CD4-positive, CD25-positive, alpha-beta regulatory T cell (primary cell): ENCODE measurements around the gene UBE2V1. TPM values are rescaled to one million over a fixed set of nuclear protein-coding genes. Genes with fewer than 3 reads are reported as not detected.
A peak's percentile ranks its signal among the peaks of the same experiment; 100 is the strongest.

ENCODE experiments used
- ATAC-seq, 2 donors: fragments of 150-1000 bp; cut with Tn5 transposase; one replicate each; pipeline ENCODE4 v1.10.0; 2021; ENCODE audit warnings: low read depth in 2 of 2, moderate number of reproducible peaks in 2 of 2, moderate library complexity in 1 of 2
- DNase-seq, 3 donors: peaks; one replicate each; pipeline versions ENCODE4 v3.0.0 to v3.0.0-alpha.2; 2012 to 2022; ENCODE audit warnings: mixed read lengths in 1 of 3
- H3K27ac ChIP-seq: one replicate; pipeline ENCODE4 v1.7.0; 2013; ENCODE audit warnings: mild to moderate bottlenecking, low read length; ENCODE audit not compliant: insufficient read depth, poor library complexity, severe bottlenecking
- H3K27me3 ChIP-seq: one replicate; pipeline ENCODE4 v1.7.0; 2013; ENCODE audit warnings: low read length; ENCODE audit not compliant: control insufficient read depth, insufficient read depth
- H3K36me3 ChIP-seq: one replicate; pipeline ENCODE4 v1.7.0; 2013; ENCODE audit warnings: mild to moderate bottlenecking, low read length, moderate library complexity; ENCODE audit not compliant: control insufficient read depth, insufficient read depth
- H3K4me1 ChIP-seq: 2 replicates; pipeline ENCODE4 v1.7.0; 2013; ENCODE audit warnings: mild to moderate bottlenecking, low read length; ENCODE audit not compliant: insufficient read depth, control insufficient read depth, poor library complexity, severe bottlenecking
- H3K4me3 ChIP-seq: one replicate; pipeline ENCODE4 v1.7.0; 2013; ENCODE audit warnings: low read depth, mild to moderate bottlenecking, low read length, moderate library complexity
- H3K9me3 ChIP-seq, 2 experiments: 1 replicate in 1 of 2; 2 replicates in 1 of 2; pipeline ENCODE4 v1.7.0; 2013; ENCODE audit warnings: low read length in 2 of 2, mild to moderate bottlenecking in 1 of 2, moderate library complexity in 1 of 2; ENCODE audit not compliant: control insufficient read depth in 2 of 2
- H3K27ac Mint-ChIP-seq, 3 donors: one replicate each; pipeline ENCODE4 v1.8.0; 2020 to 2022; ENCODE audit warnings: mild to moderate bottlenecking in 3 of 3, mixed read lengths in 3 of 3, moderate library complexity in 2 of 3
- H3K27me3 Mint-ChIP-seq: one replicate; pipeline ENCODE4 v1.8.0; 2022; ENCODE audit warnings: mild to moderate bottlenecking, mixed read lengths
- H3K36me3 Mint-ChIP-seq: one replicate; pipeline ENCODE4 v1.8.0; 2020; ENCODE audit warnings: mixed read lengths
- H3K4me1 Mint-ChIP-seq, 4 donors: one replicate each; pipeline ENCODE4 v1.8.0; 2020 to 2022; ENCODE audit warnings: mixed read lengths in 4 of 4, mild to moderate bottlenecking in 1 of 4
- H3K4me3 Mint-ChIP-seq, 4 donors: one replicate each; pipeline ENCODE4 v1.8.0; 2020 to 2022; ENCODE audit warnings: mild to moderate bottlenecking in 4 of 4, mixed read lengths in 4 of 4, moderate library complexity in 3 of 4
- H3K9me3 Mint-ChIP-seq, 7 donors: one replicate each; pipeline ENCODE4 v1.8.0; 2020 to 2022; ENCODE audit warnings: mixed read lengths in 7 of 7, mild to moderate bottlenecking in 3 of 7, moderate library complexity in 2 of 7
- polyA plus RNA-seq, 4 donors: library from polyadenylated mRNA; unstranded; fragments of 300-500 nt; fragmentation: Illumina TruSeq; gene quantifications; one replicate each; pipeline ENCODE4 v1.2.3, GENCODE V29; 2021
- total RNA-seq: library from RNA; stranded (reverse); gene quantifications from one replicate; pipeline ENCODE4 v1.2.3, GENCODE V29; 2022

The UBE2V1 gene
- total and polyA plus RNA-seq, 5 donors from 2014 or later: 115 to 130 (median 124) TPM

- peaks cover 0 to 8% (median 3%) of the 10 kb centered on the region in 4 donors for H3K4me1 Mint-ChIP-seq
- H3K9me3 Mint-ChIP-seq: no peaks in the 10 kb centered on the region
- DNase-seq: no peak
- peaks cover 45% of the 10 kb centered on the region for H3K36me3 Mint-ChIP-seq
- Histone ChIP-seq H3K4me1 (no peaks in the 10 kb centered on the region), H3K27me3 (no peaks in the 10 kb centered on the region), H3K27ac (no peak overlapping the region), H3K4me3 (no peak overlapping the region), H3K9me3 (no peaks in the 10 kb centered on the region), H3K36me3 (peaks cover 72% of the 10 kb centered on the region)
- ATAC-seq: no peak
- peak overlapping the region in 2 of 3 donors; percentile 75 to 78 for H3K27ac Mint-ChIP-seq
- H3K4me3 Mint-ChIP-seq: no peak overlapping the region
- no peaks in the 10 kb centered on the region for H3K27me3 Mint-ChIP-seq
Observed at GRCh38 chr20:50126662-50127061, 13.7 kb upstream of the UBE2V1 start.

- peaks cover 37% of the 10 kb centered on the region for H3K36me3 Mint-ChIP-seq
- ATAC-seq (no peak), DNase-seq (no peak)
- Histone ChIP-seq H3K36me3 (peaks cover 63% of the 10 kb centered on the region), H3K9me3 (no peaks in the 10 kb centered on the region), H3K27ac (no peak overlapping the region), H3K4me1 (no peaks in the 10 kb centered on the region), H3K4me3 (no peak overlapping the region), H3K27me3 (no peaks in the 10 kb centered on the region)
- H3K4me3 Mint-ChIP-seq: no peak overlapping the region
- H3K4me1 Mint-ChIP-seq: peaks cover 0 to 8% (median 3%) of the 10 kb centered on the region in 4 donors
- H3K9me3 Mint-ChIP-seq: no peaks in the 10 kb centered on the region
- no peaks in the 10 kb centered on the region for H3K27me3 Mint-ChIP-seq
- H3K27ac Mint-ChIP-seq: peak overlapping the region in 1 of 3 donors; percentile 60
Observed at GRCh38 chr20:50125279-50125678, 12.3 kb upstream of the UBE2V1 start.

GRCh38 chr20:50124496-50124895 lies 11.5 kb upstream of the UBE2V1 start:
- no peak overlapping the region for H3K4me3 Mint-ChIP-seq
- H3K9me3 Mint-ChIP-seq: no peaks in the 10 kb centered on the region
- Histone ChIP-seq H3K4me1 (no peaks in the 10 kb centered on the region), H3K4me3 (no peak overlapping the region), H3K27me3 (no peaks in the 10 kb centered on the region), H3K27ac (no peak overlapping the region), H3K36me3 (peaks cover 55% of the 10 kb centered on the region), H3K9me3 (no peaks in the 10 kb centered on the region)
- H3K36me3 Mint-ChIP-seq: peaks cover 34% of the 10 kb centered on the region
- H3K27me3 Mint-ChIP-seq: no peaks in the 10 kb centered on the region
- H3K4me1 Mint-ChIP-seq: peaks cover 0 to 8% (median 1%) of the 10 kb centered on the region in 4 donors
- H3K27ac Mint-ChIP-seq: peak overlapping the region in 1 of 3 donors; percentile 60
- ATAC-seq (no peak), DNase-seq (no peak)

GRCh38 chr20:50123418-50123817 lies 10.5 kb upstream of the UBE2V1 start:
- no peak for DNase-seq
- peaks cover 45% of the 10 kb centered on the region for H3K36me3 ChIP-seq
- Mint-ChIP-seq H3K27ac (peak overlapping the region in 2 of 3 donors; percentile 1 to 20), H3K9me3 (no peaks in the 10 kb centered on the region), H3K4me1 (peaks cover 0 to 8% (median 1%) of the 10 kb centered on the region in 4 donors), H3K27me3 (no peaks in the 10 kb centered on the region), H3K36me3 (peaks cover 29% of the 10 kb centered on the region), H3K4me3 (no peak overlapping the region)
- H3K4me1 ChIP-seq: no peaks in the 10 kb centered on the region
- no peak overlapping the region for H3K4me3 ChIP-seq
- H3K9me3 ChIP-seq: no peaks in the 10 kb centered on the region
- ATAC-seq: no peak
- H3K27me3 ChIP-seq: no peaks in the 10 kb centered on the region
- H3K27ac ChIP-seq: no peak overlapping the region

GRCh38 chr20:50122763-50123162 lies 9.8 kb upstream of the UBE2V1 start:
- peak overlapping the region in 1 of 4 donors; percentile 38 for H3K4me3 Mint-ChIP-seq
- no peaks in the 10 kb centered on the region for H3K27me3 Mint-ChIP-seq
- ATAC-seq (no peak), DNase-seq (no peak)
- Histone ChIP-seq H3K36me3 (peaks cover 38% of the 10 kb centered on the region), H3K9me3 (no peaks in the 10 kb centered on the region), H3K4me1 (no peaks in the 10 kb centered on the region), H3K27ac (no peak overlapping the region), H3K27me3 (no peaks in the 10 kb centered on the region), H3K4me3 (no peak overlapping the region)
- H3K27ac Mint-ChIP-seq: peak overlapping the region in 1 of 3 donors; percentile 20
- no peaks in the 10 kb centered on the region for H3K9me3 Mint-ChIP-seq
- H3K4me1 Mint-ChIP-seq: peaks cover 0 to 8% (median 1%) of the 10 kb centered on the region in 4 donors
- H3K36me3 Mint-ChIP-seq: peaks cover 24% of the 10 kb centered on the region

- no peak for DNase-seq
- no peak overlapping the region for H3K27ac ChIP-seq
- H3K36me3 ChIP-seq: peaks cover 31% of the 10 kb centered on the region
- H3K27me3 ChIP-seq: no peaks in the 10 kb centered on the region
- no peak overlapping the region for H3K4me3 Mint-ChIP-seq
- no peaks in the 10 kb centered on the region for H3K9me3 ChIP-seq
- H3K4me3 ChIP-seq: no peak overlapping the region
- H3K27me3 Mint-ChIP-seq: no peaks in the 10 kb centered on the region
- H3K9me3 Mint-ChIP-seq: no peaks in the 10 kb centered on the region
- ATAC-seq: peak in 1 of 2 donors; percentile 9
- H3K27ac Mint-ChIP-seq: no peak overlapping the region
- no peaks in the 10 kb centered on the region for H3K4me1 ChIP-seq
- peaks cover 0 to 8% (median 4%) of the 10 kb centered on the region in 4 donors for H3K4me1 Mint-ChIP-seq
- H3K36me3 Mint-ChIP-seq: peaks cover 17% of the 10 kb centered on the region
Observed at GRCh38 chr20:50121858-50122271, 8.9 kb upstream of the UBE2V1 start.

- Histone ChIP-seq H3K4me3 (no peak overlapping the region), H3K9me3 (no peaks in the 10 kb centered on the region), H3K4me1 (peaks cover 3% of the 10 kb centered on the region), H3K36me3 (peaks cover 24% of the 10 kb centered on the region), H3K27ac (no peak overlapping the region), H3K27me3 (no peaks in the 10 kb centered on the region)
- peaks cover 13% of the 10 kb centered on the region for H3K36me3 Mint-ChIP-seq
- H3K27me3 Mint-ChIP-seq: no peaks in the 10 kb centered on the region
- DNase-seq (peak; percentile 49 to 75 (median 70)), ATAC-seq (peak; percentile 71 to 74)
- peak overlapping the region in 1 of 4 donors; percentile 7 for H3K4me3 Mint-ChIP-seq
- H3K27ac Mint-ChIP-seq: peak overlapping the region in 1 of 3 donors; percentile 91
- peaks cover under 1 to 11% (median 7%) of the 10 kb centered on the region in 4 donors for H3K4me1 Mint-ChIP-seq
- no peaks in the 10 kb centered on the region for H3K9me3 Mint-ChIP-seq
Observed at GRCh38 chr20:50120935-50121693, 8.2 kb upstream of the UBE2V1 start.

- Mint-ChIP-seq H3K4me3 (no peak overlapping the region), H3K9me3 (no peaks in the 10 kb centered on the region), H3K27ac (no peak overlapping the region), H3K27me3 (no peaks in the 10 kb centered on the region), H3K4me1 (peaks cover 5 to 38% (median 31%) of the 10 kb centered on the region in 4 donors), H3K36me3 (no peaks in the 10 kb centered on the region)
- Histone ChIP-seq H3K4me1 (peaks cover 25% of the 10 kb centered on the region), H3K27ac (no peak overlapping the region), H3K36me3 (peaks cover 2% of the 10 kb centered on the region), H3K9me3 (no peaks in the 10 kb centered on the region), H3K4me3 (no peak overlapping the region), H3K27me3 (no peaks in the 10 kb centered on the region)
- ATAC-seq: no peak
- no peak for DNase-seq
Observed at GRCh38 chr20:50118203-50118602, 5.3 kb upstream of the UBE2V1 start.
